GM21423 (cell line): Measurements from ENCODE around the gene GLMP.

ENCODE experiments used
- ATAC-seq: cut with Tn5 transposase; IDR thresholded peaks from one replicate; pipeline ENCODE4 v1.9.1; 2021; ENCODE audit warnings: mild to moderate bottlenecking, moderate library complexity; ENCODE audit not compliant: unreplicated experiment

Gene GLMP

GRCh38 chr1:156251527-156251926 is 44.0 kb downstream of the GLMP start:
- no peak for ATAC-seq

DNA sequence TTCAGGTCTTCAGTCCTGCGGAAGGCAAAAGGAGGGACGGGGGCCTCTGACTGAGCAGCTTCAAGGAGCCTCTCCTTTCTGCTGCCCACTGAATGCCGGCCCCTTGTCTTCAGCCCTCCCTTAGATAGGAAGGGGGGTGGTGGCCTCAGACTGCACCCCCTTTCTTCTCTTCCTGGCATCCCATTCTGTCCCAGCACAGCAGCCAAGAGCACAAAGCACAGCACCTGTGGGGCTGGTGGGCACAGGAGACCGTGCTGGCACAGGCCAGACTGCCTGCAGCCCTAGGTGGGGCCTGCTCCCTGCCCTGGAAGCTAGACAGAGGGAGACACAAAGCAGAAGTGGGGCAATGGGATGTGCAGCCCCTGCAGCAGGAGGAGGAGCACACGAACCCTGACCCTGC is 45.9 kb downstream of the GLMP start:
- ATAC-seq, result no peak

GRCh38 chr1:156248323-156248683 is 47.2 kb downstream of the GLMP start:
- ATAC-seq, result no peak

DNA sequence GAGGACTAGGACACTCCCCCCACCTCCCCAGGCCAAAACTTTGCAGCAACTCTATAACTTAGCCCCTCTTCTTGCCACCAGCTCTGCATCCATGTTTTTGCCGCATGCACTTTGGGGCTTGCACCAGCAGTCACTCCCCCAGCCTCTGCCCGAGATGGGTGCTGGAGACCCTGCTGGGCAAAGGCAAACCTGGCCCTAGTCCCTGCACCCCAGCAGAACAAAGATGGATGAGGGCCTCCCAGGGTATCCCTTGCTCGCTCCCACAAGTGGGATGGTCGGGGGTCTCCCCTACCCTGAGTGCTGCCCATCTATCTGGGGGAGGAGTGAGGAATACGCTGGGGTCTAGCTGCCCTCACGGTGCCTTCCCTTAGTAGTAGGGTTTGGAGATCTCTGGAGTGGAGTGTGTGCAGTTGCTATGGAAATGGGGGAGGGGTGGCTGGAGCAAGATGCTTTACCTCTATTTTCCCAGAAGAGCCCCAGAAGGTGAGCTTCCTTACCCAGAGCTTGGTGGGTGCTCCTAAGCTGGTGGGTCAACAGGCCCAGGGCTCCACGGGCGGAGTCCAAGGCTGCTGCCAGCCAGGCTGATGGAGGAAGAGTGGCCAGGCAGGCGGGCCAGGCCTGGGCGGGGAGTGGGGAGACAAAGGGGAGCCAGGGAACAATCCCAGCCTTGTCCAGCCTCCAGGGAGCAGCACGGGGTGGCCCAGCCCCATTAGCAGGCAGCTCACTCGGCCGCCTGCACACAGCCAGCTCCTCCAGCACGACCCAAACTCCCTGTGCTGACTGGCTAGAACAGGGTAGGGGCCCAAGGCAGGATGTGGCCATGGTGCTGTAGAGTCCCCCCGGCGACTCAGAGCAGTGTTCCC is 47.8 kb downstream of the GLMP start, which contains the start of gene PAQR6:
Gene PAQR6, minus strand, starts transcription at position 597 of the 863 bp plus-strand sequence. CDS start 1,325 bp downstream, outside the sequence.
- ATAC-seq, result no peak

DNA sequence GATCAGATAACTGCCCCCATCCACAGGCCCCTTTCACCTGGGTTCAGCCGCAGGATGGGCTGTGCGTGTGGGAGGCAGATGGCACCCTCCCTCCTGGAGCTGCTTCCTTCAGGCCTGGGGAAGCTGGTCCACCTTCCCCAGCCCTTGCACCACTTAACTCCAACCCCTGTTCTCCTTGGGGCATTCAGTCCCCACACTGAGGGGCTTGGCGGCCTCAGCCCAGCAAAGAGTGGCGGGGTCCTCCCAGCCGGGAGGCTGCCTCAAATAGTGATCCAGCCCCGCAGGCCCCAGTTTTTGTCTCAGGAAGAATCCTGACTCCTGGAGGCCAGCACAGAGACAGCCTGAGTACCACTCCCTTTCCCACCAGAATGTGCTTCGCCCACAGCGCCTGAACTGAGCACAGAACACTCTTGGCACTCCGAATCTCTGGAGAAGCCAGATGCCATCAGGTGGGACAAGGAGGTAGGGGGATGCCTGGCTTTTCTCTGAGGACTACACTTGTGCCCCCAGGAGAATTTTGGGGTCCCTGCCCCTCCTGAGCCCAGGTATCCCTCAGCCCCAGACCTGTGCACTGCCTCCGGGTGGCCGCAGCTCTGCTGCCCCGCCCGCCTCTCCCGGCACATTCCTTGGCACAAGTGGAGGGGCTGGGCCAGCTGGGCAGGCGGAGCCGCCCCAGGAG is 48.6 kb downstream of the GLMP start:
- ATAC-seq, result no peak

- ATAC-seq, result no peak
These were observed 49.2 kb downstream of the GLMP start for GRCh38 chr1:156246241-156246780.

DNA sequence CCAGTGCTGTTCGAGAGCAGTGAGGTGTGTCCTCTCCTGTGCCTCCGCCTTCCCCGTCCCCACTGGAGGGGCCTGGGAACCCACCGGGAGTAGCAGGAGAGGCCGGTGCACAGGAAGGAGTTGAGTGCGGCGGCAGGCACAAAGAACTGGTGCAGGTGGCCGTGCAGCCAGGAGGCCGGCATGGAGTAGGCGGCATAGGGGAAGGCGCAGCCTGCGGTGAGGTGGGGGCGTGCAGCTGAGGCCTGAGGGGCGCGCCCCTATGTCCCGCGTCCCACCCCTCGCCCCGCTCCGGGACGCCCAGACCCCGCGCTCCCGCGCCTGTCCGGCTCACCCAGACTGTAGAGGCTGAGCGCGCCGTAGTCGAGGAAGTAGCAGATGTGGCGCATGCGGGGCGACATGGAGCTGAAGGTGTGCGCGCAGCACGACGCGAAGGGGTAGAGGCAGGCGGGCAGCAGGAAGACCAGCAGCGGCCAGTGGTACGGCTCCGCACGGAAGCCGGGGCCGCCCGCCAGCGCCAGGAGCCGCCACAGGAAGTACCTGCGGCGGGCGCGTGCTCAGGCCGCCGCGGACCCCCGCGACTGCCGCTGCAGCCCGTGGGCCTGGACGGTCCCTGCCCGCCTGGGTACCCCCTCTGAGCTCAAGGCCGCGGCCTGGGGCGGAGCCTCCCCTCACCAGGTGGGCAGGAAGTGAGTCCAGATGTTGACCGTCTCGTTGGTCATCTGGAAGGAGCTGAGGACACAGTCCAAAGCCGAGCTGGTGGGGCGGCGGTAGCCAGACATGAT is 49.8 kb downstream of the GLMP start:
- no peak for ATAC-seq

DNA sequence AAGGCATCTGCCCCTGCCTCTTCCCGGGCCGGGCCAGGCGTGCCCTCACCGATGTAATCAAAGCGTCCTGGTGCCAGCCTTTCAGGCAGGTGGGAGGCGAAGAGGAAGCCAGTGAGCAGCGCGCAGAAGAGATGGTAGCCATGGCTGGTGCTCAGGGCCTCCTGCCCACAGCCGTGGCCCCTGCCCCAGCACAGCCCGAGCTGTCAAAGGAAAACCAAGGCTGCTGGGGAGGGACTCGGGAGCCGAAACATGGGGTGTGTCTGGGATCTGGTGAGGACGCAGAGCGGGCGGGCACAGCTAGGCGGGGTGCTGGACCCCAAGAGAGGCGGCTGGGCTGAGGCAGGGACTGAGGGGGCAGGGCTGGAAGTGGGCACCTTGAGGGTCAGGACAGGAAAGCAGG is 50.8 kb downstream of the GLMP start:
- ATAC-seq, result no peak

DNA sequence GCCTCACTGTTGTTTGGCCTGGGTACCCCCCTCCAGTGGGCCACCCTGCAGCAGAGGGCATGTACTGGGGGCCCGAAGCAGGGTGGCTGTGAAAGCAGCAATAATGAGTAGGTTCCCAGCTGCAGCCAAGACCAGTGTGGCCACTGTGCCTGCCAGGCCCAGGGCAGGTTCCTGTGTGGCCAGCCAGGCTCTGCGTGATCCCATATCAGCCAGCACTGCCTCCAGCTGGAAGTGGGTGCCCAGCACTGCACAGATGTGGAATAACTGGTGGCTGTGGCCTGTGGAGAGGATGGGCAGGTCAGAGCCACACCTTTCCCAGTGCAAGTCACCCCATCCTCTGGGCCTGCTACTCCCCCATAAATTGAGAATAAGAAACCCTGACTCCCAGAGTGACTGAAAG is 51.4 kb downstream of the GLMP start:
- no peak for ATAC-seq

GRCh38 chr1:156242738-156243137 is 52.7 kb downstream of the GLMP start:
- no peak for ATAC-seq
